Globus pallidus (tissue), 1 donor: ENCODE data around the gene AFF3.
"Not testable (repeated sequence)": the region's sequence is repeated elsewhere in the genome, so short reads cannot be mapped to it uniquely, and the experiment has no call there.

Experiments used
- DNase-seq: peaks from one replicate; pipeline ENCODE4 v3.0.0-alpha.2; 2015; ENCODE audit warnings: low spot score

Gene AFF3

DNA sequence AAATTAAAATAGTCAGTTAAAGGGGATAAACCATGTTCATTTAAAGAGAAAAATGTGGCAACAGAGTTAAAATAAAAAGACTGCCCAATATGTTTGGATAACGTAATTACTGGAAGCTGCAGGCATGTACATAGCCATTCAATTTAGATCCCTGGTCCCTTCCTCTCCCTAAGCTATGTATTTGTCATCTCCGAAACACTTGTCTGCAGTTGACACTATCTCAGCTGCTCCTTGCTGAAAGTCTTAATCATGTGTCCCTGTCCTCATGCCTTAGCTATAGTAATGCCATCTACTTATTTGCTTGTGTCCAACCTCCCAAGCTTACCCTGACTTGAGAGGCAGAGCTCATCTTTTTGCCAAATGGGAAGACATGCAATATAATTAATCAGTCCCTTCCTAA lies 478.7 kb downstream of the AFF3 start:
- no peak for DNase-seq

DNA sequence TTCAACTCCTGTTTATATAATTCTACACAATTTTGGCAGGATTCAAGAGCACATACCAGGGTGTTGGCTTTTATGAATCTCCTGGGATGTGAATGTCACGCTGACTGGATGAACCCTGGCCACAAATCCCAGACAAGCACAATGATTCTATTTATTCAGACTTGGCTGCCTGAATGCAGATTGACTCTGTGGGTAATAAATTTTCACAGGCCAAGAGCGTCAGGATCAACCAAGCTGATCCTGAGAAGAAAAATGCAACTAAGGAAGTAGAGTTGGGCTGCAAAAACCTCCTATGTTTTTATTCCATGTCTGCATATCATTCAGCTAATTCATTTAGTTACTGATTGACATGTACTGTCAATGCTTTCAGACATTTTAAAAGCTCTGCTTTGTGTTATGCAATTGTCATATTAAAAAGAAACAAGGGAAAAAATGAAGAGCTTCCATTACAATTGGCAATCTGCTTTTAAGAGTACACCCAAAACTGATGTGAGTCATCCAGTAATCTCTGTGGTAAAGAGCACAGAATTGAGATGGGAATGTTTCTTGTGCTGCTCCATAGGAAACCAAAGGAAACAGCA lies 479.5 kb downstream of the AFF3 start:
- peak; percentile 82 for DNase-seq

DNA sequence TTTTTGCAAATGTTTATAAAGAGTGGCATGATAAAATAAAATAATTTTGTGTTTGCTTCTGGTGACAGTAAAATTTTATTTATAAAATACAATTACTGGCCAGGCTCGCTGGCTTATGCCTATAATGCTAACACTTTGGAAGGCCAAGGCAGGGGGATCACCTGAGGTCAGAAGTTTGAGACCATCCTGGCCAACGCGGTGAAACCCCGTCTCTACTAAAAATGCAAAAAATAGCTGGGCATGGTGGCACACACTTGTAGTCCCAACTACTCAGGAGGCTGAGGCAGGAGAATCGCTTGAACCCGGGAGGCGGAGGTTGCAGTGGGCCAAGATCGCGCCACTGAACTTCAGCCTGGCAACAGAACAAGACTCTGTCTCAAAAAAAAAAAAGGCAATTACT lies 480.6 kb downstream of the AFF3 start:
- not testable (repeated sequence) for DNase-seq

DNA sequence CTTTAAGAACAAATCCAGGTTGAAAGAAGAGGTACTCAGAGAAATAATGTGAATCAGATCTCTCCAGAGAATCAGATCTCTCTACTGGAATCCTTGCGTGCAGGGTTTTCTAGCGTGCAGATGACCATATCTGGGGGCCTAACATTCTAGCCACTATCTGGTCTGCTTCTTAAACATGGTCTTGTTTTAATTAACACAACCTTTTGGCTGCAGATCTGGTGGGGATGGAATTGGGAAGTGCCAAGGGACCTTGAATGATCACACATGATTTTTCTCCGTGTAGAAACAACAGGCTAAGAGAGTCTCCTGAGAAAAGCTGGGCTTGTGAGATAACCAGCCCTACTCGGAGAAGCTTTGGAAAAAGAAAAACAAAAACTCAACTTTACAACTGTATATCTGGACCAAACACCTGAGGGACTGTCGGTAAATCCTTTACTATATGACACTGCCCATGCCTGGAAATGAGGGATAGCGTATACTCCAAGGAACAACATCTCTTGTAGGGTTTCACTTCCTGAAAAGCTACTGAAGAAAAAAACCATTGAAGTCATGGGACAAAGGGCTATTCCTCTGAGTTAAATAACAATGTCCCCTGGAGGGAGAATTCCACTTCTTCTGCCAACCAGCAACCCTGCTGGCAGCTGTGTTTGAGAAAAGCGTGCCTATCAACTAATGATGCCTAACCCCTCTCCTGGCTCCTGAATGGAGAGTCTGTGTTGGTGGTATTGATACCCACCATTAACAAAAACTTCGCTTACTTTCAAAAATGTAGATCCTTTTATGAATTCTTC lies 481.6 kb downstream of the AFF3 start:
- peak; percentile 41 for DNase-seq

DNA sequence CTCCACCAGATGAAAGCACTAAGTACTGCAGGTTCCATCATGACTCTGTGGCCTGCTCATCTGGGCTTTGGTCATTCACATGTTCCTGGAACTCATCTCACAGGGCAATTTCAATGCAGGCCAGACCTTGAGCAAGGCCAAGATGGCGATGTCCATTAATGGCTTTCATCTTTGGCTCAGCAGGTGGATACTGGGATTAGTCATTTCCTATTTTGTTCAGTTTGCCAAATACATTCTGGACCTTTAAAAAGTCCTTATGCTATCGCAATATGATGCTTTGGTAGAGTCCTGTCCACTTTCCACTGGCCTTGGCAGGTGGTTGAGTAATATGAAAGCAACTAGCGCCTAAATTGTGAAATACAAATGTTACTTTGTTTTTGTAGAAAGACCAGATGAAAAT lies 482.5 kb downstream of the AFF3 start:
- no peak for DNase-seq

DNA sequence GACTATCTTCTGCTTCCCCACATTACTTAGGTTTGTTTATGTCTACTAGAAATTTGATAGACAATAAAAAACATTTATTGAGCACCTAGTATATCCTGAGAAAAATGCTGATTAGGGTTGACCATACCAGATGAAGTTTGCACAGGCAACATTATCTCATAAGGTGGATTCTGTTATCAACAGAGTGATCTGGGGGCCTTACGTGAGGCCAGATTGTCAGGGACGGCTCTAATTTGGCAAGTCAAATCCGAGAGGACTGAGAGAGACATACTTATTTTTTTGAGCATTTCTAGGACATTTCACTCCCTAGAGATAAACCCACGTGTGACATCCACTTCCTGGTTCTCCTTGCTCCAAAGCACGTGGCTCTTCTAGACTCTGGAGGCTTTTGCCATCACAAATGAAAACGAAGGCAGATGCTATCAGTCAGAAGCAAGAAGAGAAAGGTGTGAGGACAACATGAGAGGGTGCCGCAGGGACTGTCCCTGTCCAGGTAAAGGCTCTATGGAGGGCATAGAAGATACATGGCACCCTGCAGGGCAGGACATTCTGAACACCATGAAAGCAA lies 484.6 kb downstream of the AFF3 start:
- no peak for DNase-seq

DNA sequence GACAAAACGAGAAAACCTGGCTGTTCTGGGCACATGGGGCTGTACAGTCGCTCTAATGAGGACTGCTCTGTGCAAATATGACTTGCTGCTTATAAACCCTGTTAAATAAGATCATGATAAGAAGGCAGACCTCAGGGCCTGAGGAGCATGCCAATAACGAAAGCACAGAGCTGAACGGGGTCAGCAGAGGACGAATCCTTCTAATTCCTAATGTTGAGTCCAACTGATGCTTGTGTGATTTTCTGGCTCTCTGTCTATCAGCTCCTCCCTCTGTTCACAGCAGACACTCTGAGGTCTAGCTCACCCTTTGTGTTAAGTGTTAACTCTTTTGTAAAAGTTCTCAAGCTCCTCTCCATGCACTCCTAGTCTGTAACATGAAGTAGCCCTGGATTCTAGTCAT lies 485.4 kb downstream of the AFF3 start:
- DNase-seq, result no peak

DNA sequence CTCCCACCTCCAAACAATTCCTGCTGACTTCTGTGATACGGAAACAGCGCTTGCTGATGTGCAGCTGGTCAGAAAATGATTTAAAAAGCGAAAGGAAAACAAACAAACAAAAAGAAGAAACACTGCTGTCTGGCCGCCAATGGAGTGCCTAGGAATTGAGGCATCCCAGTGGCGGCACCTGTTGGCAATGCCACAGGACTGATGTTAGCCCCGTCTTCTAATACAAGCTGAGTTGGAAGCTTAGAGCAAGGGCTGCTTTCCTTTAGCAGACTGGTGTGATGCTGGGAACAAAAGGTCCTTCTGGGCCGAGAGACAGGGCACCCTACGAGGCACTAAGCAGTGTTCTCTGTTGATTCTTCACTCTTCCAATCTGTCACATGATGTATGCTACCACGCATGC lies 489.0 kb downstream of the AFF3 start:
- DNase-seq, result no peak

DNA sequence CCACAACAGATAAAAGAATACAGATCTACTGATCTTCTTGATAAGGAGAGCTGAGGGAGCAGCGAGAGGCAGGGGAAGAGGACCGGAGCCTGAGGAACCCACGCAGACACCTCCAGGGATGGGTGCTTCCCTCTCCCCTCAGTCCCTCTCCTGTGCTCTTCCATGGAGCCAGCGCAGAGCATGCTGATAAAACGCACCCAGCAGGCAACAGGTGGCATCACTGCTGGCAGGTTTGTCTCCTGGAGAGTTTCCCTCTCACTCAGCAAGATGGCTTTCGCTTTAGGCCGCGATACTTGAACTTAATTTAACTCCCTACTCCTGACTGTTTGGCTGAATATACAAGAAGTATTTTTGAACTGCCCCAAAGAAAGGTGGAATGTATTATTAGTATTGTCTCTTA lies 489.5 kb downstream of the AFF3 start:
- no peak for DNase-seq

DNA sequence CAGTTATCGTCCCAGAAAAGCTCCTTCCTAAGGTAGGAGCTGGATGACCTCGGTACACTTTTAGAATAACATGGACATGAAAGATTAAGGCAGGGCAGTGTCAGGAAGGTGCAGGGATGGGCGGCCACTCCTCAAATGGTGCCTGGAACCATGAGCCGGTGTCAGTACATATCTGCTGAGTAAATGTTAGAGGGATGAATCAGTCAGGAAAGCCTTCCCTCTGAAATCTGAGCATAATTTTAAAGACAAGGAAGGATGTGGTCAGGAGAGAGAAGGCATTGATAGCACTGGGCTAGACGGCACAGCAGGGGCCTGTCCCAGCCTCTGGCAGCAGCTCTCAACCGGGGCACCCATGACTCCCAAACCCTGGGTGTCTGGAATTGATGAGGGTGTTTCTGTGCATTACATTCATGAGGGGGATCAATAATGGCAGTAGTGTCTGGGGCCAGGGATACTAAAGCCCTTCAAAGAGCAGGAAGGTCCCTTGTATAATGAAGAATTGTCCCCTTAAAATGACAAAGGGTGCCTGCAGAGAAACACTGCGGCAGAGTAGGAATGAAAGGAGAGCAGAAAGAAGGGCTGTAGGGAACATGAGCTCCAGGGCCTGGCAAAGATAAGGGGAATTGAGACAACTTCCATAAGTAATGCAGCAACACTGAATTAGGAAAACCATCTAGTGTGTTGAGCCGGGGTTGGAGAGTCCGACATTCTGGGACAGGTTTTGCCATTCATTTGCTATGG lies 490.3 kb downstream of the AFF3 start:
- no peak for DNase-seq

DNA sequence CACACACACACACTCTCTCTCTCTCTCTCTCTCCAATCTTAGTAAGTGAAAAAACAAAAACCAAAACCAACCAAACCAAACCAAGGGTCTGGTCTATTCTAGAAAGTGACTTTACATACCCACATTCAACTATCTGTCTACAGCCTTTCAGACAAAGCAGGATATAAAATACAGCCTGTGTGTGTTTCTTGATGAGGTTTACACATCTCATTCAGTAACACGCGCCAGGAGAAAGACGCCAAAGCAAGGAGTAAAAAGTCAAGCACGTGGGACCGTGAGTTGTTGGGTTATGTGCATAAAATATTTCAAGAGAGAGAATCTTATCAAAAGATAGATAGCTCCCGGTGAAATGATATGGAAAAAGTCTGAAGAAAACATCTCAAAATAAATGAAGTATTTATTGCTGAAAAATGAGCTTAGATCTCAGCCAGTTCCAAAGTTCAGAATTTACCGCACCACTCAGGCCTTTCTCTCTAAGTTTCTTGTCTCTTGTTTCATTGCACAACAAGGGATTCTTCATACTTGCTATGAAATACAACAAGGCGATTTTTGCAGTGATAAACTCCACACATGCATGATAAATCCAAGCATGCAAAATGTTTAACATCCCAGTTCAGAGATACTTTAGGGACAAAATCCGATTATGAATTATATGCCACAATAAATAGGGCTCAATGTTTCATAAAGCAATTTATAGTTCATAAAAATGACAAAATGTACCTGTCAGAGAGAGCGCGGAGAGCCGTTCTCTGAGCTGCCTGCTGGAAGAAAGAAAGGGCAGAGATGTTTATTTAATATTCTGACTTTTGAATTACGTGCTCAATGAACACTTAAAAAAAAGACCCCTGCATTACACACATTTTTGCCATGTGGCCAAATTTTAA lies 493.2 kb downstream of the AFF3 start:
- DNase-seq, result no peak

DNA sequence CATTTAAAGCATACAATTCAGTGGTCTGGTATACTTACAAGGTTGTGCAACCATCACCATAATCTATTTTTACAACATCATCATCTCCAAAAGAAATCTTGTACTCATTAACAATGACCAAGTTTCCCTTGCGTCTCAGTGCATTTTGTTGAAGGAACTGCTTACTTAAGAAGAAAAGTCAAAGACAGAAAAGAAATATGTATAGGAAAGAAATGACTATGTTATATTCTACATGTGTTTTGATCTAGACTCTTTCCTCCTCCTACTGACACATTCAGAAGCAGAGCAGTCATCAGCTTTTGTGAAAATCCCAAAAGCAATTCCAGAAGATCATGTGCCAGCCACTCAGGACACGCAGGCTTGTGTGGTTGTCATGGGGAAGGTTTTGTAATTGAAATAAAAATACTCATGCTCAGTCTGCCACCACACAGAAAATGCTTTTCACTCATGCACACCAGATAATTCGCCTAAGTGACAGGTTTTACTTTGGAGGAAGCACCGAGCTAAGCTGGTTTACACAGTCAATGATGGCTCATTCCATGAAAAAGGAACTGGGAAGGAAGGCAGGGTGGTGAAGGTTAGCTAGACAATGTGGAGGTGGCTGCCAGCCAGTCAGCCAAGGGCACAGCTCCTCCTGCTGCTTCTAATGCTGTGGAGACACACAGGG lies 494.1 kb downstream of the AFF3 start:
- no peak for DNase-seq

DNA sequence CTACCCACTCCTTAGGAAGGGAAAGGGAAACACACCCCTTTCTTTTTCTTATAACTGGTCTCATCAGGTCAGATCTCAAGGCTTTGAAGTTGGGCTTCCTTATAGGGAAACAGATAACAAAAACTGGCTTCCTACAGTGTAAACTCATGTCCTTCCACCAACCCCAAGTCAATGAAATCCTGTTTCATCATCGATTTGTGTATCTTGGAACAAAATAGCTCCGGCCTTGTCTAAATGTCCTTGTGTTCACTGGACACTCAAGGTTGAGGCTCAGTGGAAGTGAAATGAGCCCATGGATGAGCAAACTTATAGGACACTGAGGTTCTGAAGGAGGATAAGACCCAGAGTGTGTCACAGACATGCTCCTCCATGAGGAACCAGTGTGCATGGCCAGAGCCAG lies 496.4 kb downstream of the AFF3 start:
- no peak for DNase-seq

DNA sequence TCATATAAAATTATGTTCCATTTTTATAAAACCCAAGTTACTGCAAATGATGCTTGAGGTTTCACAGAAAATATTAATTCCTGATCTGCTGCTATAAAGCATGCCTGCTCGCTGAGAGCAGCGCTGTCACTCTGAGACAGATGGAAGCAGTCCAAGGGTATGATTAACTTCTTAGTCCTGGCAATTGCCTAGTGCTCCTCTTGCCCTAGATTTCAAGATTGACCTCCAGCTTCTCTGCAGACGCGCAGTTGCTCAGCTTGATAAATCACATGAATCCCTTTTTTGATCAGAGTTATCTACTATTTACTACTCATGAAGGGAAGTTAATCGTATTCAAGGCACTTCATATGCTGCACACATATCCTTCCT lies 498.0 kb downstream of the AFF3 start:
- DNase-seq, result no peak

DNA sequence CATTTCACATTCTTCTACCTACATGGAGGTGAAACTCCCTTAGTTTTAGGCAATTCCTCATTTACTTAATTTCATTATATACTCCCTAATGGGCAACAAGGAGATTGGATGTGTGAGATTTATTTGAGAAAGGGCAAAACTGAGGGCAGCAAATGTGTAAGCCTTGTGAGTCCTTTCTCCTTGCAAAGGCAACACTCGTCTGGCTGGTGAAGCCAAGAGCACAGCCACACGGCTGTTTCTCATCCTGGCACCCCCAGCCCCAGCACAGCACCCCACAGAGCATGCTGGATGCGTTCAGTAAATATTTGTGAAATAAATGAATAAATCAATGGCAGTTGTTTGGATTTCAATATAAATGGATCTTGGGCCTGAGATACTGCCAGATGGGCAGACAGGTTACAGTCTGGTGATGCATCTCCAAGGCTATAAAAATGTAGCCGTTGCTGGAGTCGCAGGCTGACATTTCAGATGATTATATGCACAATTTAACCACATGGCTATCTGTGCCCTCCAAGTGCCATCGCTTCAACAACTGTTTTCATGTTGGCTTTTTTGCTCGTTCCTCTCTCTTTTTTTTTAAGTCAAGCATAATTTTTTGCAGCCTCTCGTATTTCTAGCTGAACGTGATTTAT lies 498.5 kb downstream of the AFF3 start:
- no peak for DNase-seq

DNA sequence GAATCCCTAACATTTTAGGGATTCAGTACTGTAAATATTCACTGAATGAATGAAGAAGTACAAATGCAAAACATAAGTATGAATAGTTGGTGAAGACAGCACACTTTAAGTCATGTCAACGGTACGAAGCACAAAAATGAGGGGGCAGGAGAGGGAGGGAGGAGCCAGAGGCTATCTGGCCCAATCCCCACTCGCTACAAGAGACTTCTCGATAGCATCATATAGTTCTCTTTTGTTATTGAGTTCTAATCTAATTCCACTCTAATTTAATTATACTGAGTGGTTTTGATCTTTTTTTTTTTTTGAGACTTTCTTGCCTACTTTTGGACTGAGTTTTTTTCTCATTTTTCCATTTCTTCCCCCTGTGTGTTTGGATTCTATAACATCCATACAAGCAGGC lies 500.4 kb downstream of the AFF3 start:
- no peak for DNase-seq

DNA sequence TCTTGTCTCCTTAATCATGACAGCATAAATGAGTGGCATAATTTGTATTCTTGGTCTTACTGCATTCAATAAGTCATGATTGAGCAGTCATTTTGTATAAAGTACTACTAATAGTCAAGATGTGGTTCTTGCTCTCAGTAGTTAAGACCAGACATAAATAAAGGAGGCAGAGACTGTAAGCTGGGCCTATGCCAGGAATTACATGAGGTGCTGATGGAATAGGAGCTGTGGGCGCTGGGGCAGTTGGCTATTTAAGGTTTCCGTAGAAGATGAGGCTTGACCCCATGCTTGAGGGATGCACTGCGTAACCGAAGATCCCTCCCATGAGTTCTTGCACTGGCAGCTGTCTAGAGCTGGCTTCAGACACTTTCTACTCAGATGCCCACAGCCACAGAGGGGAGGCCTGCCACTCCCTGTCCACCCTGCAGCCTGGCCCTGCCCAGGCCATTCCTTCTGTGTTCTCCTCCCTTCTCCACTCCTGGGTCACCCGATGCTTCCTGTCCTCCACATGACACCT lies 501.7 kb downstream of the AFF3 start:
- no peak for DNase-seq

DNA sequence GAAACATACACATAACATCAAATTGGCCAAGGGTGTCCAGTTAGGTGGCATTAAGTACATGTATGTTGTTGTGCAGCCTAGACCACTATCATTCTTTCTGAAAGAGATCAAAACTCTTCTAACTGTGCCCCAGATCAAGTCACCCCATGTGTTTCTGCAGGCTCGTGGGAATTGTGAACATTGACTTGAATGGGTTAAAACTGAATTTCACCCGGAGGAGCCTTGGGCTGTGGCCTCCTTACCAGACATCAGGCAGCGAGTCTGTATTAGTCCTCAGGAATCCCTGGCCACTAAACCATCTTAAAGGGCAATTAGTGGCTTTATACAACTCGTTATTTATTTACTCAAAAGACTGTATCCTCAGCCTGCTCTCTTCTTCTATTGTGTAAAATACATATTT lies 503.6 kb downstream of the AFF3 start:
- no peak for DNase-seq

DNA sequence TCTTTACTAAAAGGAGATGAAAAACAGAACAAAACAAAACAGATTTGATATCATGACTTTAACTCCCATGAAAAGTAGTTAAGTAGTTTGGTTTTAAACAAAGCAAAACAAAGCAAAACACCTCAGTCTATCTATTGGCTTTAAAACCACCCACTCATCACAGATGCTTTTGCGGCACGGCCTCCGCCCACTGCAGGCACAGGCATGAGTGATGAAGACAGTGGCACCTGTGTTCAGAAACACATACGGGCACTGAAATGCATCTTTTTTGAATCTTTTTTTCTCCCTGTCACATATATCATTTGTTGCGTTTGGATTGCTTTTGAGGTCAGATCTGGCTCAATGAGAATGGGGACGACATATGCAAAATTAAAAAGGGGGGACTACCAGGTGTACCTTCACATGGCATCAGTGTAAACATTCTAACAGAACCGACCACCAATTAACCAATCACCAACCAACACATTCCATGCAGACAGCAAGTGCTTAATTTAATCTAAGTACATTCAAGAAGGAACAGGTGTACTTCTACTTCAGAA lies 505.2 kb downstream of the AFF3 start:
- DNase-seq, result no peak
